ENCODE results near the gene CDKAL1. TPM values are rescaled to one million over a fixed set of nuclear protein-coding genes. Genes with fewer than 3 reads are reported as not detected.
A peak's percentile ranks its signal among the peaks of the same experiment; 100 is the strongest.

The CDKAL1 gene
- 10 to 100 TPM; 13.5 to 21.2 (median 17.3) TPM for total RNA-seq

DNA sequence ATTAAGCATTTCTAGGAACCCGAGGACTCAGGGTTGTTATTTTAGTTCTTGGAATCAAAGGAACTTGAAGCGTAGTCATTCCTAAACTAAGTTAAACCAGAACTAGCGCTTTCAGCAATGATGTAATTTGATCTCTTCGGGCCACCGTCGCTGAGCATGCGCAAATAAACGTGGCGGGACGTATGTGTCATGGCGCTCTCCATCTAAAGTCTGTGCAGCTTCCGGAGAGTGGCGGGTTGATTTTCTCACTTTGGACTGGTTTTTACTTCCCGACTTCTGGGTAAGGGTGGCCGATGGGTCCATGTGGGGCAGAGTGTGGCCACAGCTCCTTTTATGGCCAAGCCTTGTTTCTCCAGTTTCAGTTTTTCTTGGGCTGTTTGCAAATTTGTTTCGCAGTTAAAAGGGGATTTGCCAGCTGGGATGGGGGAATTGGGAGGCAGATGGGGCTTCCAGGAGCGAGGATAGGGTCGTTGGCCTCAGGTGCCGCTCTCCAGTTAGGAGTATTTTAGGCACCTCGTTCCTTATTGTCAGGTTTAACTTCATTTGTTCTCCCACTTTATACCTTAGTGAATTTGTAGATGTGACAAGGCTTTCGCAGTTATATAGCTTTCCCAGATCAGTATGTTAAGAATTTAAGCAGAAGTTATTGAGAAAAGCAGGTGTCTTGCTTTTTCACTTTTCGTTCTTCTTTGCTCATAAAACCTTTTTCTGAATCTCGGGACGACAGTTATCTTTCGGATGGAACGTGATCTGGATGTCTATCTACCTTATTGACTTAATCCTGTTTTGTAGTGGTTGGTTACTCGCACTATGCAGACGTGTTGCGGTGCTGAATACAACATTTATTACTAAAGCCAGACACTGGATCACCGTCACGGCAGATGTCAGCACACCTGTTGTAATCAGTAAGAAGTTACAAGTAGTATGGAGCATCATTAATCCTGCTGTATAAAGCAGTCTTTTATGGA, at the start of gene CDKAL1:
TSS of gene CDKAL1 (plus strand) at position 163 of the 968 bp plus-strand sequence. CDS start 11,894 bp downstream, outside the sequence.
- Histone ChIP-seq H3K4me1 (peaks cover 0 to 31% (median 9%) of the 10 kb centered on the region in 4 donors), H3K4me3 (peak within 1 kb of the TSS; percentile 74 to 90 (median 76)), H3K36me3 (peaks cover 0 to 7% (median 0%) of the 10 kb centered on the region in 3 donors), H3K27me3 (no peaks in the 10 kb centered on the region), H3K9me3 (no peaks in the 10 kb centered on the region), H3K27ac (peak within 1 kb of the TSS; percentile 22 to 91 (median 84))
- 1 to 2% methylated on average over 31 of the region's 31 CpGs for WGBS, 2 donors
- peak; percentile 76 to 91 for DNase-seq (ENCODE audit: low spot score in 2 of 2)
- TF ChIP-seq POLR2A (IDR thresholded peaks at IDR 0.05), result peak in 1 of 2 donors; percentile 42
- peak; percentile 58 to 96 for TF ChIP-seq EP300 (IDR thresholded peaks at IDR 0.05)
- TF ChIP-seq, protein P1, sequence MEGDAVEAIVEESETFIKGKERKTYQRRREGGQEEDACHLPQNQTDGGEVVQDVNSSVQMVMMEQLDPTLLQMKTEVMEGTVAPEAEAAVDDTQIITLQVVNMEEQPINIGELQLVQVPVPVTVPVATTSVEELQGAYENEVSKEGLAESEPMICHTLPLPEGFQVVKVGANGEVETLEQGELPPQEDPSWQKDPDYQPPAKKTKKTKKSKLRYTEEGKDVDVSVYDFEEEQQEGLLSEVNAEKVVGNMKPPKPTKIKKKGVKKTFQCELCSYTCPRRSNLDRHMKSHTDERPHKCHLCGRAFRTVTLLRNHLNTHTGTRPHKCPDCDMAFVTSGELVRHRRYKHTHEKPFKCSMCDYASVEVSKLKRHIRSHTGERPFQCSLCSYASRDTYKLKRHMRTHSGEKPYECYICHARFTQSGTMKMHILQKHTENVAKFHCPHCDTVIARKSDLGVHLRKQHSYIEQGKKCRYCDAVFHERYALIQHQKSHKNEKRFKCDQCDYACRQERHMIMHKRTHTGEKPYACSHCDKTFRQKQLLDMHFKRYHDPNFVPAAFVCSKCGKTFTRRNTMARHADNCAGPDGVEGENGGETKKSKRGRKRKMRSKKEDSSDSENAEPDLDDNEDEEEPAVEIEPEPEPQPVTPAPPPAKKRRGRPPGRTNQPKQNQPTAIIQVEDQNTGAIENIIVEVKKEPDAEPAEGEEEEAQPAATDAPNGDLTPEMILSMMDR (IDR thresholded peaks at IDR 0.05), result peak in 1 of 5 experiments; percentile 30

DNA sequence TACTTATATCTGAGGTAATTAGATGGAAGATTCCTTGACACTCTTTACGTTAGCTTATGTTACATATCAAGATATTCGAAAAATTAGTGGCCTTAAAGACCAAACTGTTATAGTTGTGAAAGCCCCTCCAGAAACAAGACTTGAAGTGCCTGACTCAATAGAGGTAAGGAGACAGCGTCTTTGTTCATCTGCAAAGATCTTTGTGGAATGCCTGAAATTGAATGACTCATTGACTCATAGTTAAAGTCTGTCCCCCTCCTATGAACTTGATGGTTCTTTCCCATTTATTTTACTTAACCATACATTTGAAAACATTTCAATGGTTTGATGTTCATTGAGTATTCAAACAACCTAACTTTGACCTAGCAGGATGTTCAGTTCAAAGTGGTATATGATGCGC, 47.6 kb upstream of the CDKAL1 start:
- Histone ChIP-seq H3K4me3 (no peak overlapping the region), H3K9me3 (no peaks in the 10 kb centered on the region), H3K4me1 (peaks cover 0 to 9% (median 4%) of the 10 kb centered on the region in 4 donors), H3K27me3 (no peaks in the 10 kb centered on the region), H3K27ac (no peak overlapping the region), H3K36me3 (peaks cover 0 to 12% (median 0%) of the 10 kb centered on the region in 3 donors)
- no peak for DNase-seq (ENCODE audit: low spot score in 2 of 2)
- 95 to 97% methylated on average over 4 of the region's 4 CpGs for WGBS, 2 donors
- TF ChIP-seq EP300 (IDR thresholded peaks at IDR 0.05), result no peak
- TF ChIP-seq POLR2A (IDR thresholded peaks at IDR 0.05), result no peak
- TF ChIP-seq, protein P1 (IDR thresholded peaks at IDR 0.05), result no peak

DNA sequence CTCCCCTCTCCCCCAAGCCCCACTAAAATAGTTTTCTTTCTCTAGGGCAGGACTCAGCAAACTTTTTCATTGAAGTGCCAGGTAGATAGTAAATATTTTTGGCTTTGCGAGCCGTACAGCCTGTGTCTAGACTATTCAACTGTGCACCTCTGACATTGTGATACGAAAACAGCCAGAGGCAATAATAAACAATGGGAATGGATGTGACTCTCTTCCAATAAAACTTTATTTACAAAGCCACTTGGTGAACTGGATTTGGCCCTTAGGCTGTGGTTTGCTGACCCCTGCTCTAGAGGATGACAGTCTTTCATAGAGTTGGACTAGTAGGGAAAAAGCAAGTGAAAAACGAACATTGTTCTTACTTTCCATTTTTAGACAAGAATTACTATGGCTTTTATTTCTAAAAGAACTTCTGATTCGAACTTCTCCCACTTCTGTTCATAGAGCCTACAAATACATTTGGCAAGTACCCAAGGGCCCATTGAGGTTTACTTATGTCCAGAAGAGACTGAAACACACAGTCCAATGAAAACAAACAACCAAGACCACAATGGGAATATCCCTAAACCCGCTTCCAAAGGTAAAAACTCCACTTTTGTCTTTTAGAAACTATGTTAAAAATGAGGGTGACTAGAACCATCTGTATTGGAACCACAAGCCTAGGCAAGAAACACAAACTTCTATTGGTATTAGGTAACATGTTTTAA, 46.4 kb upstream of the CDKAL1 start:
- 64 to 66% methylated on average over 6 of the region's 6 CpGs for WGBS, 2 donors

DNA sequence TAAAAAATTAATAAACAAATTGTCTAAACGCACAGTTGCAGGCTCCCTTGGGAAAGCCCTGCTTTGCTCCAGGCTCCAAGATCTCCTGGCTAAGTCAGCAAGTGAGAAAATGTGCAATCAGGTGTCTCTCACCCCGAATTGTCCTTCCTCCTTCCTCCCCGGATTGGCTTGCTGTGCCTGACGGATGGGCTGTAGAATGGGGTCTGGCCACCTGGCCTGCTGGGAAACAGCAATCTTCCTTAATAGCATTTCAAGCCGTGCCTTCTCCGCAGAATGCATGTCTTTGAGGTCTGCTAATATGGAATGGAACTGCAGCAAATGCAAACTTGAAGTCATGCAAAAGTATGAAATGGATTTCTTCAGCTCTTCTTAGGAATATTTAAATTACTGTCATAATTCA, 43.7 kb upstream of the CDKAL1 start:
- 88 to 92% methylated on average over 6 of the region's 6 CpGs for WGBS, 2 donors
- no peak for DNase-seq (ENCODE audit: low spot score in 2 of 2)
- Histone ChIP-seq H3K27ac (no peak overlapping the region), H3K27me3 (no peaks in the 10 kb centered on the region), H3K4me3 (no peak overlapping the region), H3K36me3 (peaks cover 0 to 13% (median 0%) of the 10 kb centered on the region in 3 donors), H3K4me1 (no peaks in the 10 kb centered on the region), H3K9me3 (no peaks in the 10 kb centered on the region)
- TF ChIP-seq POLR2A (IDR thresholded peaks at IDR 0.05) (no peak), EP300 (IDR thresholded peaks at IDR 0.05) (no peak)
- TF ChIP-seq, protein P1 (IDR thresholded peaks at IDR 0.05), result no peak

More for the DNA sequence above, 46.4 kb upstream of the CDKAL1 start:
- DNase-seq (ENCODE audit: low spot score in 2 of 2), result no peak
- Histone ChIP-seq H3K9me3 (no peaks in the 10 kb centered on the region), H3K4me3 (no peak overlapping the region), H3K27ac (no peak overlapping the region), H3K4me1 (peaks cover 0 to 9% (median 4%) of the 10 kb centered on the region in 4 donors), H3K36me3 (peaks cover 0 to 13% (median 0%) of the 10 kb centered on the region in 3 donors), H3K27me3 (no peaks in the 10 kb centered on the region)
- TF ChIP-seq EP300 (IDR thresholded peaks at IDR 0.05) (no peak), POLR2A (IDR thresholded peaks at IDR 0.05) (no peak)
- TF ChIP-seq, protein P1 (IDR thresholded peaks at IDR 0.05), result no peak

All from tibial nerve (tissue), 4 donors.